ENCODE data around the gene CLIC4. TPM values are rescaled to one million over a fixed set of nuclear protein-coding genes. Genes with fewer than 3 reads are reported as not detected.
A peak's percentile ranks its signal among the peaks of the same experiment; 100 is the strongest.

Gene CLIC4
- total and polyA plus RNA-seq, 2 experiments from 2014 or later, result 92.5 to 308 TPM

GRCh38 chr1:24862775-24863483, 117.7 kb downstream of the CLIC4 start (continued):
- no peak for TF ChIP-seq ETS1 (IDR thresholded peaks at IDR 0.05)
- TF ChIP-seq NANOG (IDR thresholded peaks at IDR 0.05; ENCODE audit: borderline replicate concordance), result no peak

- H3K27ac Mint-ChIP-seq, result no peak overlapping the region
- H3K27me3 ChIP-seq (ENCODE audit: insufficient read depth), result no peaks in the 10 kb centered on the region
- H3K4me2 ChIP-seq, result no peak overlapping the region
- DNase-seq (ENCODE audit: low spot score) (peak; percentile 40), ATAC-seq (peak; percentile 67)
- H3K79me2 ChIP-seq (replicated peaks; ENCODE audit: insufficient read depth), result no peaks in the 10 kb centered on the region
- no peak overlapping the region; the same call in 2 of the 3 replicates for H3K4me3 Mint-ChIP-seq
- H3K9me3 Mint-ChIP-seq, result no peaks in the 10 kb centered on the region
- 0 out of 2 replicates have a peak, but pooled peaks cover 9% of the 10 kb centered on the region for H3K4me1 ChIP-seq (ENCODE audit: insufficient read depth)
- no peak overlapping the region for H3K27ac ChIP-seq (ENCODE audit: low read depth)
- peaks cover 19% of the 10 kb centered on the region for H3K27me3 Mint-ChIP-seq (ENCODE audit: insufficient read depth, low read depth, poor library complexity)
- no peaks in the 10 kb centered on the region for H4K20me1 ChIP-seq (replicated peaks; ENCODE audit: insufficient read depth)
- H3K4me1 Mint-ChIP-seq, result peaks cover 14% of the 10 kb centered on the region
- no peak overlapping the region for H3K4me3 ChIP-seq
- no peaks in the 10 kb centered on the region for H3K36me3 Mint-ChIP-seq (ENCODE audit: low read depth)
- H3K9me2 ChIP-seq (ENCODE audit: insufficient read depth), result no peaks in the 10 kb centered on the region
- no peak overlapping the region for H2AFZ ChIP-seq
- H3K36me3 ChIP-seq (ENCODE audit: insufficient read depth), result no peaks in the 10 kb centered on the region
- no peaks in the 10 kb centered on the region for H3F3A ChIP-seq (replicated peaks; ENCODE audit: low read depth)
- TF ChIP-seq REST (IDR thresholded peaks at IDR 0.05; ENCODE audit: unreplicated experiment) (no peak), ETS1 (IDR thresholded peaks at IDR 0.05) (no peak), ZNF114 (CRISPR knock-in tag; IDR thresholded peaks at IDR 0.05) (no peak), EZH2 (IDR thresholded peaks at IDR 0.05; ENCODE audit: low read depth, unreplicated experiment) (no peak), JUNB (IDR thresholded peaks at IDR 0.05; ENCODE audit: unreplicated experiment) (no peak), CTCF (conservative IDR thresholded peaks at IDR 0.05; ENCODE audit: low read depth in 2 of 2) (no peak), STAT1 (IDR thresholded peaks at IDR 0.05; ENCODE audit: unreplicated experiment) (no peak), CREB1 (CRISPR knock-in tag; IDR thresholded peaks at IDR 0.05; ENCODE audit: low read depth) (no peak), ZNF462 (CRISPR knock-in tag; IDR thresholded peaks at IDR 0.05) (no peak), NANOG (IDR thresholded peaks at IDR 0.05; ENCODE audit: borderline replicate concordance) (no peak)
Measured at GRCh38 chr1:24864370-24864777, 119.1 kb downstream of the CLIC4 start.

All from GM23338 (cell line).